Omental fat pad (tissue), 4 donors: ENCODE data around the gene PPP4R1. TPM values are rescaled to one million over a fixed set of nuclear protein-coding genes. Genes with fewer than 3 reads are reported as not detected.

Experiments used
- ATAC-seq: fragments of 150-250 bp; one replicate; pipeline ENCODE4 v1.9.1; 2016; ENCODE audit warnings: mild to moderate bottlenecking, moderate library complexity; ENCODE audit not compliant: low FRiP score
- DNase-seq: peaks from one replicate; pipeline ENCODE4 v3.0.0-alpha.2; 2019; ENCODE audit warnings: low spot score
- total RNA-seq, 4 donors: library from RNA; depleted of rRNA; stranded (reverse); fragments of >200 nt; gene quantifications; one replicate each; pipeline ENCODE4 v1.1.0, GENCODE V29; 2016
- TF ChIP-seq, protein P1 (sequence below), 3 donors: fragments of 450-650 bp; IDR thresholded peaks; one replicate each; pipeline ENCODE4 v1.5.1; 2016 to 2017; ENCODE audit warnings: antibody characterized with exemption in 3 of 3, mild to moderate bottlenecking in 3 of 3, moderate library complexity in 2 of 3

Gene PPP4R1
- total RNA-seq, 4 donors from 2014 or later = 65.7 to 159 (median 99.8) TPM

DNA sequence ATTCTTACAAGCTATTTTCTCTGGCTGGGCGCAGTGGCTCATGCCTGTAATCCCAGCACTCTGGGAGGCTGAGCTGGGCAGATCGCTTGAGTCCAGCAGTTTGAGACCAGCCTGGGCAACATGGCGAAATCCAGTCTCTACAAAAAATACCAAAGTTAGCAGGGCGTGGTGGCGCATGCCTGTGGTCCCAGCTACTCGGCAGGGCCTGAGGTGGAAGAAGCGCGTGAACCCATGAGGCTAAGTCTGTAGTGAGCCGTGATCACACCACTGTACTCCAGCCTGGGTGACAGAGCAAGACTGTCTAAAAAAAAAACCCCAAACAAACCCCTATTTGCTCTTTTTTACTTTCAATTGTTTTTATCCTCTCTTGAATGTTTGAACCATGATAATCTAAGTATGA lies 37.0 kb downstream of the PPP4R1 start:
- no peak for DNase-seq
- TF ChIP-seq, protein P1, sequence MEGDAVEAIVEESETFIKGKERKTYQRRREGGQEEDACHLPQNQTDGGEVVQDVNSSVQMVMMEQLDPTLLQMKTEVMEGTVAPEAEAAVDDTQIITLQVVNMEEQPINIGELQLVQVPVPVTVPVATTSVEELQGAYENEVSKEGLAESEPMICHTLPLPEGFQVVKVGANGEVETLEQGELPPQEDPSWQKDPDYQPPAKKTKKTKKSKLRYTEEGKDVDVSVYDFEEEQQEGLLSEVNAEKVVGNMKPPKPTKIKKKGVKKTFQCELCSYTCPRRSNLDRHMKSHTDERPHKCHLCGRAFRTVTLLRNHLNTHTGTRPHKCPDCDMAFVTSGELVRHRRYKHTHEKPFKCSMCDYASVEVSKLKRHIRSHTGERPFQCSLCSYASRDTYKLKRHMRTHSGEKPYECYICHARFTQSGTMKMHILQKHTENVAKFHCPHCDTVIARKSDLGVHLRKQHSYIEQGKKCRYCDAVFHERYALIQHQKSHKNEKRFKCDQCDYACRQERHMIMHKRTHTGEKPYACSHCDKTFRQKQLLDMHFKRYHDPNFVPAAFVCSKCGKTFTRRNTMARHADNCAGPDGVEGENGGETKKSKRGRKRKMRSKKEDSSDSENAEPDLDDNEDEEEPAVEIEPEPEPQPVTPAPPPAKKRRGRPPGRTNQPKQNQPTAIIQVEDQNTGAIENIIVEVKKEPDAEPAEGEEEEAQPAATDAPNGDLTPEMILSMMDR (IDR thresholded peaks at IDR 0.05) = no peak
- no peak for ATAC-seq

DNA sequence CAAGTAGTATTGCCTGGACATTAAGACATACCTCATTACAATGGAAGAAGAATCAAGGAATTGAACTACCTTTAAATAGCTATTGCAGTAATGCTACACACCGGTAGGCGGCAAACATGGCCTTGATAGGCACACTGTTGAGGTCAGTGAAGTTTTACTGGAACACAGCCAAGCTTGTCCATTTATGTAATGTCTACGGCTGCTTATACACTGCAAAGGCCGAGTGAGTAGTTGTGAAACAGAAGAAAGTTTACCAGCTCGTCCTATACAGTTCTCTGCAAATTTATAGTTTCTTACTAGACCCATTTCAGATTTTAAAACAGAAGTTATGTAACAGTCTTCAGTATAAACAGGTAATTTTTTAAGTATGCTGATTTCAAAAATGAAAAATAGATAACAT lies 38.8 kb downstream of the PPP4R1 start:
- ATAC-seq = peak; percentile 94
- peak; percentile 48 for DNase-seq
- TF ChIP-seq, protein P1 (IDR thresholded peaks at IDR 0.05) = peak in 1 of 3 donors; percentile 87

DNA sequence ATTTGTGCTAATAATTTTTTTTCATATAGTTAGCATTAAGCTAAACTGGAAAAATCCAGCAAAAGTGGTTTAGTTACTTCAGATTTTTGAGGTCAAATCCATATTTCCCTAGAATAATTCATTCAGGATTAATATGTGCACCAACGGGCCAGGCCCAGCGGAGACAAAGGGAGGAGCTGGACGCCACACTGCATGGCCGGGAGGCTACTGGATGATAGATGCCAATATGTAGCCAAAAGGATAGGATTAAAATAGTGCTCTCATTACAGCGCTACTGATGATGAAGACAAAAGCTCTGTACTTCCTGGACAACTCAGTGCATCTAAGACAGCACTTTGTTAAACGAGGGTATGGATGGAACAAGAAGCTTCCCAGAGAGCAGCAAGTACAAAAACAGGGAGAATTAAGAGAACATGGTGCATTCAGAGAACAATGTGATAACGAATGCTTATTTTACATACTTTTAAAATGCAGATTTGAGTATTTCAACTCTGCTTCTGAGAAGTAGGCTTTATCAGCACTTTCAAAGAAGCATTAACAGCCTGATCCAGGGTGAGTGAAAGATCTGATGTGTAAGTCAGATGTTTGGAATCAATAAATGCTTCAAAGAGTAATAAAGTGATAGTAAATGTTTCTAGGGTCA lies 39.8 kb downstream of the PPP4R1 start:
- TF ChIP-seq, protein P1 (IDR thresholded peaks at IDR 0.05) = no peak
- no peak for ATAC-seq
- no peak for DNase-seq

DNA sequence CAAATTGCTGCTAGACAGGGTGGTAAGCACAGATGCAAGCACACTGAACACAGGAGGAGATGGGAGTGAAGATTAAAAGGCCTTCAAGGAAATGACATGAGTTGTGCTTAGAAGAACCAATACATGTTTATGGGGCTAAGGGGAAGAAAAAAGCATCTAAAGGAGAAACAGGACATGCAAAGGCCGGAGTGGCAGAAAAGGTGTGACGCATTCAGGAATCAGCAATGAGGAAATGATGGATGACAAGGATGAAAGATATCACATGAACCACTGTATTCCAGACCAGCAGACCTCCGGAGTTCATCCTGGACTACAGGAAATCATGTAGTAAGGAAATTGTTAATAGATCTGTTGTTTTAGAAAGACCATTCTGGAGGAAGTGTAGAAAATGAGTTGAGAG lies 42.8 kb downstream of the PPP4R1 start:
- TF ChIP-seq, protein P1 (IDR thresholded peaks at IDR 0.05) = no peak
- no peak for ATAC-seq

DNA sequence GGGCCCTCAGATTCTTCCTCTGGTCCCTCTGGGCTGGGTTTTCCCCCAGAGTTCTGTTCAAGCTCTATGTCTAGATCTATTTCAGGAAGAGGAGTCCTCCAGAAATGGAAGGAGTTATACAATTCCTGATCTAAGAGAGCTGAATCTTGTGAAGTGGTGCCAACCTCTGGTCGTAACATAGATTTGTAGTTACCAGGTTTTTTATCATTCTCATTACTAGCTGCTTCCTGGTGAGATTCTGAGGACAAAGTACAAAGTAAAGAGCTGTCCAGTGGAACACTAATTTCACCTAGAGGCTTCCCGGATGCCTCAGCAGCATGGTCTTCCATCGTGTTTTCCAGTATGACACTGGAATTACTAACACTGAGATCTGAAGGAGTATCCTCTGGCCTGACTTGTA lies 44.1 kb downstream of the PPP4R1 start:
- no peak for ATAC-seq
- TF ChIP-seq, protein P1 (IDR thresholded peaks at IDR 0.05) = no peak
- DNase-seq = no peak

More for the DNA sequence above, 42.8 kb downstream of the PPP4R1 start:
- no peak for DNase-seq

DNA sequence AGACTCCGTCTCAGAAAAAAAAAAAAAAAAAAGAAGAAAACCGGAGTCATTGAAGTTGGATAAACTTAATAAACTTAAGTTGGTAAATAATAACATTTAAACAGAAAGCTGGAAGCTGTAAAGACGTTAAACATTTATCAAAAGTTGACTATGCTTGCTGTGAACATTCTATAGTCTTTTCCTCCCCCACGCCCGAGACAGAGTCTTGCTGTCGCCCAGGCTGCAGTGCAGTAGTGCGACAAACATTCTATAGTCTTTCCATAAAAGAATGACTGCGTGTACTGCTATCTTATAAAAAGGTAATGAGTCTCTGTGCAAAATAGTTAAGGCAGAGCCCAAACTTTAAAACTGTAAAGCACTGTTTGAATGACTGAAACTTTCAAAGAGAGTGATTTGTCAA lies 45.2 kb downstream of the PPP4R1 start:
- TF ChIP-seq, protein P1 (IDR thresholded peaks at IDR 0.05) = no peak
- no peak for ATAC-seq
- no peak for DNase-seq

DNA sequence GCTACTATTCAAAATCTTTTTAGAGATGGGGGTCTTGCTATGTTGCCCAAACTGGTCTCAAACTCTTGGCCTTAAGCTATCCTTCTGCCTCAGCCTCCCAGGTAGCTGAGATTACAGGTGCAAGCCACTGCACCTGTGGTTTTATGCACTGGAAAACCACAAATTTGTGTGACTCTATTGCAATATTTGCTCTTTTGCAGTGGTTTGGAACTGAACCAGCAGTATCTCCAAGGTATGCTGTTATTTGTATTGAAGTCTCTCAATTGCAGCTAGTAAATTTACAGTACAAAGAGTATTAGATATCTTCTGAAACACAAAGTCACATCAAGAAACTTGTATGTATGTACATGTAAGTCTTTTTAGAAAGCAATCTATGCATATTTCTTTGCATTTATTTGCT lies 46.2 kb downstream of the PPP4R1 start:
- TF ChIP-seq, protein P1 (IDR thresholded peaks at IDR 0.05) = no peak
- ATAC-seq (no peak), DNase-seq (no peak)
